Keratinocyte (primary cell): Measurements from ENCODE around the gene MACROH2A1. TPM values are rescaled to one million over a fixed set of nuclear protein-coding genes. Genes with fewer than 3 reads are reported as not detected.

ENCODE experiments used
- DNase-seq: peaks from one replicate; pipeline ENCODE4 v3.0.0-alpha.2; 2011; ENCODE audit warnings: low read depth, missing footprints, low spot score
- FAIRE-seq: peaks from 2 replicates; lab custom pipeline; 2011; peaks lifted over from hg19 to GRCh38; lab: Jason Lieb, UNC
- H2AFZ ChIP-seq: 2 replicates; pipeline ENCODE4 v1.6.0; 2012; ENCODE audit warnings: low read length, control low read depth, inconsistent platforms; ENCODE audit not compliant: control insufficient read depth
- H3K27ac ChIP-seq: 2 replicates; pipeline ENCODE4 v1.5.1; 2011; ENCODE audit warnings: low read length; ENCODE audit not compliant: control insufficient read depth, insufficient read depth
- H3K27me3 ChIP-seq: 3 replicates; pipeline ENCODE4 v1.6.0; 2011; ENCODE audit warnings: low read length; ENCODE audit not compliant: control insufficient read depth, insufficient read depth; ENCODE audit errors: extremely low read depth
- H3K36me3 ChIP-seq, 2 experiments: 2 replicates in 1 of 2; 3 replicates in 1 of 2; pipeline ENCODE4 v1.5.1; 2011; ENCODE audit warnings: low read length in 2 of 2, mild to moderate bottlenecking in 1 of 2; ENCODE audit not compliant: control insufficient read depth in 2 of 2, insufficient read depth in 2 of 2; ENCODE audit errors: extremely low read depth in 1 of 2
- H3K4me1 ChIP-seq: 3 replicates; pipeline ENCODE4 v1.5.1; 2011; ENCODE audit warnings: low read length; ENCODE audit not compliant: control insufficient read depth, insufficient read depth; ENCODE audit errors: extremely low read depth
- H3K4me2 ChIP-seq: 3 replicates; pipeline ENCODE4 v1.6.0; 2011; ENCODE audit warnings: low read depth, low read length; ENCODE audit not compliant: control insufficient read depth, insufficient read depth; ENCODE audit errors: extremely low read depth
- H3K4me3 ChIP-seq, 3 experiments: fragments of 200-600 bp in 1 of 3; sonication (generic) in 1 of 3; 2 replicates in 2 of 3; 3 replicates in 1 of 3; pipeline ENCODE4 v1.5.1; 2011 to 2016; ENCODE audit warnings: low read length in 3 of 3, mild to moderate bottlenecking in 3 of 3, control low read depth in 2 of 3, inconsistent platforms in 1 of 3, low read depth in 1 of 3, mixed read lengths in 1 of 3, mixed run types in 1 of 3, moderate library complexity in 1 of 3; ENCODE audit not compliant: control insufficient read depth in 2 of 3, insufficient read depth in 2 of 3; ENCODE audit errors: extremely low read depth in 1 of 3
- H3K79me2 ChIP-seq: 2 replicates; pipeline ENCODE4 v1.6.0; 2012; ENCODE audit warnings: low read length; ENCODE audit not compliant: control insufficient read depth, insufficient read depth
- H3K9ac ChIP-seq: 3 replicates; pipeline ENCODE4 v1.6.0; 2011; ENCODE audit warnings: low read length; ENCODE audit not compliant: control insufficient read depth, insufficient read depth; ENCODE audit errors: extremely low read depth
- H3K9me1 ChIP-seq: 3 replicates; pipeline ENCODE4 v1.6.0; 2011; ENCODE audit warnings: low read length; ENCODE audit not compliant: control insufficient read depth, insufficient read depth; ENCODE audit errors: extremely low read depth
- H3K9me3 ChIP-seq: 2 replicates; pipeline ENCODE4 v1.5.1; 2012; ENCODE audit warnings: low read depth, low read length; ENCODE audit not compliant: control insufficient read depth
- H4K20me1 ChIP-seq: 3 replicates; pipeline ENCODE4 v1.6.0; 2011; ENCODE audit warnings: low read length; ENCODE audit not compliant: control insufficient read depth, insufficient read depth; ENCODE audit errors: extremely low read depth
- CTCF ChIP-seq, 3 experiments: IDR thresholded peaks in 1 of 3; conservative IDR thresholded peaks in 1 of 3; optimal IDR thresholded peaks in 1 of 3; 2 replicates in 2 of 3; 3 replicates in 1 of 3; pipeline versions ENCODE3 to v1.5.1; 2011; ENCODE audit warnings: low read length in 3 of 3, mild to moderate bottlenecking in 3 of 3, moderate library complexity in 2 of 3, control low read depth in 1 of 3, inconsistent platforms in 1 of 3; ENCODE audit not compliant: insufficient read depth in 2 of 3; ENCODE audit errors: extremely low read depth in 1 of 3
- EZH2 ChIP-seq: IDR thresholded peaks from one replicate; pipeline ENCODE4 v1.6.1; 2012; ENCODE audit warnings: inconsistent platforms, mild to moderate bottlenecking, low read length, moderate library complexity
- dilution Hi-C: fragments of 300-500 bp; cut with MboI; formaldehyde crosslinking; loops from one replicate; pipeline ENCODE4 v1.7.0; 2020; ENCODE audit warnings: low sequenced_read_pairs; ENCODE audit not compliant: extremely low pct_ligation_motif_present
- polyA plus RNA-seq, 5 experiments: library from polyadenylated mRNA; depleted of rRNA in 3 of 5; stranded (reverse) in 3 of 5; stranded (forward) in 1 of 5; unstranded in 1 of 5; fragments of >200 nt; gene quantifications; 1 replicate in 1 of 5; 2 replicates in 3 of 5; 3 replicates in 1 of 5; pipeline versions ENCODE4 v1.2.1 to v1.2.3, GENCODE V29; 2011 to 2012; ENCODE audit warnings: missing spikeins in 2 of 5, low read depth in 1 of 5, low replicate concordance in 1 of 5

MACROH2A1 gene
- polyA plus RNA-seq, 1 donor (not counting 4 experiments of a cell fraction or from before 2014, with no cell fraction given): 208 TPM

GRCh38 chr5:135432113-135432512 lies 33.1 kb upstream of the MACROH2A1 start:
- H3K9me3 ChIP-seq: peaks cover 4% of the 10 kb centered on the region
- TF ChIP-seq EZH2 (no peak), CTCF (optimal IDR thresholded peaks at IDR 0.05 in 1 of 3, IDR thresholded peaks at IDR 0.05 in 1 of 3, conservative IDR thresholded peaks at IDR 0.05 in 1 of 3; ENCODE audit: extremely low read depth in 1 of 3, insufficient read depth in 2 of 3, low read length in 3 of 3) (peak in 1 of 3 experiments; percentile 1)
- H3K36me3 ChIP-seq: no peaks in the 10 kb centered on the region
- no peak for FAIRE-seq
- peaks cover 26% of the 10 kb centered on the region for H3K27me3 ChIP-seq
- H3K9me1 ChIP-seq: no peaks in the 10 kb centered on the region
- dilution Hi-C loops: no loop called here
- H4K20me1 ChIP-seq: no peaks in the 10 kb centered on the region
- no peaks in the 10 kb centered on the region for H3K4me1 ChIP-seq
- no peak overlapping the region for H3K4me3 ChIP-seq
- H2AFZ ChIP-seq: no peak overlapping the region
- no peak overlapping the region for H3K4me2 ChIP-seq
- no peak overlapping the region for H3K27ac ChIP-seq
- H3K79me2 ChIP-seq: no peaks in the 10 kb centered on the region
- H3K9ac ChIP-seq: no peak overlapping the region
- no peak for DNase-seq

DNA sequence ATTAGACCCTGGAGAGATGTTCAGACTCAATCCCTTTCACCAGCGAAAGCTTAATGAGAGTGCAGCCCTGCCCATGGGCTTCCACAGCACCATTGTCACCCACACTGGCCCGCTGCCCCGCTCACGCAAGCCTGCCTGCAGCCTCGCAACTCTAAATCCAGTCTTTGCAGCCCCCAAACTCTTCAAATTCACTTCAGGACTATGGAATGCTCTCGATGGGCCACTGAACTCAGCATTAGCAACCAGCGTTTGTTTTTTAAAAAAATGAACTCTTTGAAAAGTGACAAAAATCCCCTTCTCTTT lies 31.1 kb upstream of the MACROH2A1 start:
- Histone ChIP-seq H3K79me2 (no peaks in the 10 kb centered on the region), H3K4me1 (no peaks in the 10 kb centered on the region), H3K9me3 (peaks cover 4% of the 10 kb centered on the region), H3K9ac (no peak overlapping the region), H3K27ac (no peak overlapping the region), H4K20me1 (no peaks in the 10 kb centered on the region), H3K36me3 (no peaks in the 10 kb centered on the region), H3K27me3 (peaks cover 9% of the 10 kb centered on the region), H3K9me1 (no peaks in the 10 kb centered on the region), H2AFZ (no peak overlapping the region), H3K4me2 (no peak overlapping the region), H3K4me3 (no peak overlapping the region)
- dilution Hi-C loops: no loop called here
- FAIRE-seq: no peak
- TF ChIP-seq CTCF (optimal IDR thresholded peaks at IDR 0.05 in 1 of 3, IDR thresholded peaks at IDR 0.05 in 1 of 3, conservative IDR thresholded peaks at IDR 0.05 in 1 of 3; ENCODE audit: extremely low read depth in 1 of 3, insufficient read depth in 2 of 3, low read length in 3 of 3): no peak
- no peak for TF ChIP-seq EZH2
- no peak for DNase-seq
